Measurements from ENCODE around the gene UNC119. TPM values are rescaled to one million over a fixed set of nuclear protein-coding genes. Genes with fewer than 3 reads are reported as not detected.

UNC119 gene
- total RNA-seq, 1 experiment from 2014 or later: 43.2 TPM

DNA sequence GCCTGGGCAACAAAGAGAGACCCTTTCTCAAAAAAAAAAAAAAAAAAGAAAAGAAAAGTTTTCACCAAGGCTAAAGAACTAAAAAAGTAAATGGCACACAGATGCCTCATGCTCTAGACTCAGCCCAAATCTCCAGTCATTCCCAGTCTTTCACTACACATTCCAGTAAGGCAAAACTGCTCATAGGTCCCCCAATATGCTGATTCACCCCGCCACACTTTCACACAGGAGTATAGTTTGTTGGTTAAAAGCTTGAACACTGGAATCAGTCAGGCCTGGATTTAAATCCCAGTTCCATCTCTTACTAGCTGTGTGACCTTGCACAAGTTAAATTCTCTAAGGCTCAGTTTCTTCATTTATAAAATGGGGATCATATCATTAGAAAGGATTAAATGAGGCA is 17.0 kb upstream of the UNC119 start:
- RAD21 ChIA-PET (ENCODE audit: low non-redundant PET in 1 of 2, low total read pairs in 2 of 2, uncharacterized antibody in 2 of 2, unreplicated experiment in 2 of 2): no interaction called here
- BruUV-seq (replicated peaks): TSS peak; percentile 45
- peaks cover 32% of the 10 kb centered on the region for H3K79me2 ChIP-seq (ENCODE audit: insufficient read depth, low read length)

More for the DNA sequence above, 17.0 kb upstream of the UNC119 start:
- Histone ChIP-seq H3K27me3 (ENCODE audit: insufficient read depth, low read length) (no peaks in the 10 kb centered on the region), H4K20me1 (ENCODE audit: insufficient read depth) (no peaks in the 10 kb centered on the region), H3K9me2 (ENCODE audit: insufficient read depth) (no peaks in the 10 kb centered on the region), H3K4me2 (ENCODE audit: low read length) (no peak overlapping the region), H3K9me3 (ENCODE audit: control insufficient read depth in 1 of 2, insufficient read depth in 1 of 2, low read depth in 1 of 2, low read length in 2 of 2) (no peaks in the 10 kb centered on the region), H3K4me3 (replicated peaks in 1 of 2; ENCODE audit: low read depth in 1 of 2, low read length in 2 of 2) (no peak overlapping the region), H3K4me1 (ENCODE audit: control insufficient read depth in 1 of 2, insufficient read depth in 2 of 2, low read length in 2 of 2) (peaks cover 0 to 20% of the 10 kb centered on the region in 2 experiments; a peak in 3 of 4 replicates), H3K9ac (ENCODE audit: low read length) (no peak overlapping the region), H2AFZ (ENCODE audit: low read depth, low read length, poor library complexity, severe bottlenecking) (no peak overlapping the region), H3K27ac (ENCODE audit: low read depth, low read length) (no peak overlapping the region), H3K36me3 (ENCODE audit: control insufficient read depth in 1 of 2, insufficient read depth in 2 of 2, low read length in 2 of 2) (peaks cover 0 to 4% of the 10 kb centered on the region in 2 experiments; a peak in 1 of 4 replicates)
- ATAC-seq (no peak), DNase-seq (ENCODE audit: low read depth, low spot score) (no peak)
- ChIA-PET POLR2A (no interaction called here), CTCF (no interaction called here)
- intact Hi-C loops (cut with micrococcal nuclease): no loop called here
- TF ChIP-seq EZH2 (IDR thresholded peaks at IDR 0.05) (no peak), MAX (IDR thresholded peaks at IDR 0.05) (no peak), ELF1 (IDR thresholded peaks at IDR 0.05; ENCODE audit: borderline replicate concordance, low read depth) (no peak), SP1 (IDR thresholded peaks at IDR 0.05; ENCODE audit: low read depth) (no peak), EZH2phosphoT487 (IDR thresholded peaks at IDR 0.05; ENCODE audit: borderline replicate concordance) (no peak), SIN3A (IDR thresholded peaks at IDR 0.05; ENCODE audit: low read depth) (no peak), CEBPB (IDR thresholded peaks at IDR 0.05; ENCODE audit: low read depth) (no peak), CBX3 (IDR thresholded peaks at IDR 0.05; ENCODE audit: low read depth) (no peak), POLR2AphosphoS5 (IDR thresholded peaks at IDR 0.05; ENCODE audit: low read depth, low read length) (no peak), ZFX (IDR thresholded peaks at IDR 0.05) (no peak), YY1 (IDR thresholded peaks at IDR 0.05; ENCODE audit: extremely low read depth, insufficient replicate concordance, low read depth, low read length) (no peak), SRF (IDR thresholded peaks at IDR 0.05; ENCODE audit: low read depth) (no peak), FOSL1 (IDR thresholded peaks at IDR 0.05; ENCODE audit: low read depth) (no peak), REST (IDR thresholded peaks at IDR 0.05; ENCODE audit: low read depth) (no peak), POLR2A (IDR thresholded peaks at IDR 0.05; ENCODE audit: borderline replicate concordance, extremely low read depth, insufficient read depth, insufficient read length) (no peak), ZNF274 (IDR thresholded peaks at IDR 0.05; ENCODE audit: low read depth, low read length) (no peak)
- TF ChIP-seq, protein P1, sequence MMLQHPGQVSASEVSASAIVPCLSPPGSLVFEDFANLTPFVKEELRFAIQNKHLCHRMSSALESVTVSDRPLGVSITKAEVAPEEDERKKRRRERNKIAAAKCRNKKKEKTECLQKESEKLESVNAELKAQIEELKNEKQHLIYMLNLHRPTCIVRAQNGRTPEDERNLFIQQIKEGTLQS (IDR thresholded peaks at IDR 0.05): no peak

All from HCT116 (cell line).